PC-9 (cell line): ENCODE measurements around the gene PIK3CB.

ENCODE experiments used
- CTCF ChIP-seq: fragments of 200-600 bp; sonication (generic); conservative IDR thresholded peaks from 2 replicates; pipeline ENCODE4 v1.6.1; 2017; ENCODE audit warnings: mixed run types, antibody characterized with exemption, mild to moderate bottlenecking, moderate library complexity
- EZH2 ChIP-seq: fragments of 200-600 bp; sonication (generic); IDR thresholded peaks from 2 replicates; pipeline ENCODE4 v1.8.0; 2017; ENCODE audit warnings: antibody characterized with exemption, low read depth

GRCh38 chr3:138615462-138615861 lies 219.3 kb downstream of the PIK3CB start:
- TF ChIP-seq CTCF (no peak), EZH2 (no peak)
